HEK293 (cell line): Measurements from ENCODE around the gene GJB5.

Experiments used
- YY1 ChIP-seq: fragments of 450-650 bp; formaldehyde crosslinking; IDR thresholded peaks from 2 replicates; pipeline ENCODE4 v1.5.1; 2018; ENCODE audit warnings: missing biosample characterization, missing genetic modification characterization
- ZNF394 ChIP-seq: fragments of 450-650 bp; formaldehyde crosslinking; IDR thresholded peaks from 2 replicates; pipeline ENCODE4 v1.5.1; 2016; ENCODE audit warnings: missing biosample characterization, missing genetic modification characterization, mild to moderate bottlenecking, moderate library complexity, borderline replicate concordance
- ZNF423 ChIP-seq: fragments of 450-650 bp; formaldehyde crosslinking; IDR thresholded peaks from 2 replicates; pipeline ENCODE4 v1.5.1; 2016; ENCODE audit warnings: missing biosample characterization, missing genetic modification characterization
- TF ChIP-seq, protein P1 (sequence below): fragments of 450-650 bp; formaldehyde crosslinking; IDR thresholded peaks from 2 replicates; pipeline ENCODE4 v1.5.1; 2016; ENCODE audit warnings: missing biosample characterization, missing genetic modification characterization

DNA sequence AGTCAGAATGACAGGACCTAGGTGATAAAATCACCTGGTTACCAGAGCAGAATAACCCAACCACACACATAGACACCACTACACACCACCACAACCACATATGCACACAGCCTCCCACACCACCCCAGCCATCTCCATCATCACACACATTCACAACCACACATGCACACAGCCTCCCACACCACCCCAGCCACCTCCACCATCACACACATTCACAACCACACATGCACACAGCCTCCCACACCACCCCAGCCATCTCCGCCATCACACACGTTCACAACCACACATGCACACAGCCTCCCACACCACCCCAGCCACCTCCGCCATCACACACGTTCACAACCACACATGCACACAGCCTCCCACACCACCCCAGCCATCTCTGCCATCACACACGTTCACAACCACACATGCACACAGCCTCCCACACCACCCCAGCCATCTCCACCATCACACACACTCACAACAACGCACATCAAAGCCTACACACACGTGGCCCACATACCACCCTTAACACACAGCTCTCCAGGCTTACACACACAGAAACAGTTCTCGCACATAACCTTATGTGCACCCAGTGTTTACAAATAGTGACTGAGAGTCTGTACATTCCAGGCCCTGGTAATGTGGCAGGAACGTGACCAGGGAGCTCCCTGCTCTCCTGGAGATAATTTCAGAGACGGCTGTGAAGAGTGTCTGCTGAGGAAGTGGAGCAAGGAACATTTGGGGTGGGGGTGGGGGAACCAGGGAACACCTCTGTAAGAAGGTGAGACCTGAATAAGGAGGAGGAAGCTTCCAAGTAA lies 22.9 kb downstream of the GJB5 start:
- TF ChIP-seq ZNF394 (tag by site-specific recombination) (no peak), YY1 (tag by site-specific recombination) (no peak), ZNF423 (no peak)
- TF ChIP-seq, protein P1, sequence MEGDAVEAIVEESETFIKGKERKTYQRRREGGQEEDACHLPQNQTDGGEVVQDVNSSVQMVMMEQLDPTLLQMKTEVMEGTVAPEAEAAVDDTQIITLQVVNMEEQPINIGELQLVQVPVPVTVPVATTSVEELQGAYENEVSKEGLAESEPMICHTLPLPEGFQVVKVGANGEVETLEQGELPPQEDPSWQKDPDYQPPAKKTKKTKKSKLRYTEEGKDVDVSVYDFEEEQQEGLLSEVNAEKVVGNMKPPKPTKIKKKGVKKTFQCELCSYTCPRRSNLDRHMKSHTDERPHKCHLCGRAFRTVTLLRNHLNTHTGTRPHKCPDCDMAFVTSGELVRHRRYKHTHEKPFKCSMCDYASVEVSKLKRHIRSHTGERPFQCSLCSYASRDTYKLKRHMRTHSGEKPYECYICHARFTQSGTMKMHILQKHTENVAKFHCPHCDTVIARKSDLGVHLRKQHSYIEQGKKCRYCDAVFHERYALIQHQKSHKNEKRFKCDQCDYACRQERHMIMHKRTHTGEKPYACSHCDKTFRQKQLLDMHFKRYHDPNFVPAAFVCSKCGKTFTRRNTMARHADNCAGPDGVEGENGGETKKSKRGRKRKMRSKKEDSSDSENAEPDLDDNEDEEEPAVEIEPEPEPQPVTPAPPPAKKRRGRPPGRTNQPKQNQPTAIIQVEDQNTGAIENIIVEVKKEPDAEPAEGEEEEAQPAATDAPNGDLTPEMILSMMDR: no peak
